ENCODE data around the gene CPM. TPM values are rescaled to one million over a fixed set of nuclear protein-coding genes. Genes with fewer than 3 reads are reported as not detected.
A peak's percentile ranks its signal among the peaks of the same experiment; 100 is the strongest.

Gene CPM
- polyA plus RNA-seq, 3 donors, result 8.4 to 32.4 (median 26.2) TPM

GRCh38 chr12:68844788-68845695, 87.9 kb downstream of the CPM start:
- Histone ChIP-seq H3K27me3 (ENCODE audit: control insufficient read depth in 2 of 2, insufficient read depth in 2 of 2, low read length in 2 of 2) (no peaks in the 10 kb centered on the region), H4K20me1 (ENCODE audit: insufficient read depth, low read length) (peaks cover 34% of the 10 kb centered on the region), H3K9ac (ENCODE audit: insufficient read depth, low read length, poor library complexity, severe bottlenecking) (no peak overlapping the region), H3K4me2 (replicated peaks; ENCODE audit: extremely low read depth, low read length, poor library complexity, severe bottlenecking) (no peak overlapping the region), H2AFZ (ENCODE audit: insufficient read depth, low read depth, low read length, poor library complexity, severe bottlenecking) (no peak overlapping the region), H3K4me1 (ENCODE audit: control insufficient read depth in 1 of 2, insufficient read depth in 2 of 2, low read length in 2 of 2) (no peaks in the 10 kb centered on the region), H3K79me2 (ENCODE audit: insufficient read depth, low read length) (no peaks in the 10 kb centered on the region), H3K4me3 (replicated peaks in 1 of 3; ENCODE audit: low read depth in 2 of 3, low read length in 3 of 3) (no peak overlapping the region), H3K27ac (ENCODE audit: low read depth in 1 of 2, low read length in 2 of 2) (no peak overlapping the region), H3K36me3 (replicated peaks in 1 of 2; ENCODE audit: control insufficient read depth in 1 of 2, insufficient read depth in 2 of 2, low read length in 2 of 2) (peaks cover 27 to 55% of the 10 kb centered on the region in 2 donors), H3K9me3 (replicated peaks in 1 of 2; ENCODE audit: control insufficient read depth in 1 of 2, insufficient read depth in 1 of 2, low read length in 2 of 2) (no peaks in the 10 kb centered on the region)
- peaks cover 0 to 1% (median 0%) of the 10 kb centered on the region in 3 donors for H3K27me3 Mint-ChIP-seq (ENCODE audit: low read depth in 3 of 3)
- no peak overlapping the region for H3K4me3 Mint-ChIP-seq
- peak overlapping the region in 1 of 7 donors; percentile 47 for H3K27ac Mint-ChIP-seq
- no peaks in the 10 kb centered on the region for H3K9me3 Mint-ChIP-seq
- intact Hi-C loops (cut with micrococcal nuclease), result no loop called here
- 98% methylated on average over 10 of the region's 14 CpGs for WGBS (ENCODE audit: insufficient coverage)
- DNase-seq, result no peak
- H3K36me3 Mint-ChIP-seq, result peaks cover 26 to 42% of the 10 kb centered on the region in 2 donors
- TF ChIP-seq CTCF (IDR thresholded peaks at IDR 0.05), result no peak
- no peaks in the 10 kb centered on the region for H3K4me1 Mint-ChIP-seq

GRCh38 chr12:68844318-68844745, 88.6 kb downstream of the CPM start:
- H3K9me3 ChIP-seq (replicated peaks in 1 of 2; ENCODE audit: control insufficient read depth in 1 of 2, insufficient read depth in 1 of 2, low read length in 2 of 2), result no peaks in the 10 kb centered on the region
- Mint-ChIP-seq H3K27me3 (ENCODE audit: low read depth in 3 of 3) (peaks cover 0 to 1% (median 0%) of the 10 kb centered on the region in 3 donors), H3K4me3 (no peak overlapping the region), H3K27ac (peak overlapping the region in 1 of 7 donors; percentile 41), H3K4me1 (no peaks in the 10 kb centered on the region), H3K36me3 (peaks cover 32 to 49% of the 10 kb centered on the region in 2 donors), H3K9me3 (no peaks in the 10 kb centered on the region)
- H4K20me1 ChIP-seq (ENCODE audit: insufficient read depth, low read length), result peaks cover 41% of the 10 kb centered on the region
- peaks cover under 1% of the 10 kb centered on the region for H3K79me2 ChIP-seq (ENCODE audit: insufficient read depth, low read length)
- peaks cover 34 to 62% of the 10 kb centered on the region in 2 donors for H3K36me3 ChIP-seq (replicated peaks in 1 of 2; ENCODE audit: control insufficient read depth in 1 of 2, insufficient read depth in 2 of 2, low read length in 2 of 2)
- H3K4me2 ChIP-seq (replicated peaks; ENCODE audit: extremely low read depth, low read length, poor library complexity, severe bottlenecking), result no peak overlapping the region
- no peak for DNase-seq
- H3K9ac ChIP-seq (ENCODE audit: insufficient read depth, low read length, poor library complexity, severe bottlenecking), result no peak overlapping the region
- intact Hi-C loops (cut with micrococcal nuclease), result no loop called here
- H3K4me3 ChIP-seq (replicated peaks in 1 of 3; ENCODE audit: low read depth in 2 of 3, low read length in 3 of 3), result no peak overlapping the region
- no peak overlapping the region for H2AFZ ChIP-seq (ENCODE audit: insufficient read depth, low read depth, low read length, poor library complexity, severe bottlenecking)
- H3K27ac ChIP-seq (ENCODE audit: low read depth in 1 of 2, low read length in 2 of 2), result no peak overlapping the region
- WGBS (ENCODE audit: insufficient coverage), result 100% methylated on average over 1 of the region's 4 CpGs
- no peaks in the 10 kb centered on the region for H3K4me1 ChIP-seq (ENCODE audit: control insufficient read depth in 1 of 2, insufficient read depth in 2 of 2, low read length in 2 of 2)
- TF ChIP-seq CTCF (IDR thresholded peaks at IDR 0.05), result no peak
- no peaks in the 10 kb centered on the region for H3K27me3 ChIP-seq (ENCODE audit: control insufficient read depth in 2 of 2, insufficient read depth in 2 of 2, low read length in 2 of 2)
